Esophagus (tissue), 2 donors: Measurements from ENCODE around the gene SERPINB5. TPM values are rescaled to one million over a fixed set of nuclear protein-coding genes. Genes with fewer than 3 reads are reported as not detected.

Experiments
- H3K27ac ChIP-seq, 2 donors: one replicate each; pipeline ENCODE4 v1.5.1; 2013; ENCODE audit warnings: low read depth in 2 of 2, mild to moderate bottlenecking in 2 of 2, inconsistent platforms in 1 of 2, low read length in 1 of 2, moderate library complexity in 1 of 2
- H3K27me3 ChIP-seq, 2 donors: one replicate each; pipeline ENCODE4 v1.6.1; 2013; ENCODE audit warnings: low read length in 2 of 2, control low read depth in 1 of 2, mild to moderate bottlenecking in 1 of 2; ENCODE audit not compliant: insufficient read depth in 2 of 2, control insufficient read depth in 1 of 2
- H3K36me3 ChIP-seq, 2 donors: one replicate each; pipeline ENCODE4 v1.6.1; 2013; ENCODE audit warnings: low read length in 1 of 2; ENCODE audit not compliant: control insufficient read depth in 2 of 2, insufficient read depth in 2 of 2
- H3K4me1 ChIP-seq, 2 donors: one replicate each; pipeline ENCODE4 v1.6.1; 2013; ENCODE audit warnings: low read length in 1 of 2; ENCODE audit not compliant: control insufficient read depth in 2 of 2, insufficient read depth in 2 of 2
- H3K4me3 ChIP-seq, 2 donors: one replicate each; pipeline ENCODE4 v1.5.1; 2013; ENCODE audit warnings: low read length in 2 of 2, mild to moderate bottlenecking in 2 of 2, low read depth in 1 of 2, moderate library complexity in 1 of 2
- H3K9me3 ChIP-seq, 2 donors: one replicate each; pipeline ENCODE4 v1.6.1; 2013; ENCODE audit warnings: mild to moderate bottlenecking in 2 of 2, low read depth in 1 of 2, low read length in 1 of 2, moderate library complexity in 1 of 2; ENCODE audit not compliant: control insufficient read depth in 2 of 2, insufficient read depth in 1 of 2
- WGBS, 2 donors: extraction: QIAGEN DNeasy Blood & Tissue Kit; methylation state at CpG; one replicate each; pipeline ENCODE4 v1.1.7; 2013; 5-methylcytosine and 5-hydroxymethylcytosine counted together
- polyA plus RNA-seq, 2 donors: library from polyadenylated mRNA; stranded (reverse); fragments of 200-250 nt; gene quantifications; one replicate each; pipeline ENCODE4 v1.2.3, GENCODE V29; 2013
- donor health status: healthy with polysubstance abuse.
- donor health status: Bipolar disorder and iron deficiency.

Gene SERPINB5
- 100 to 1,000 TPM in 1 of 2 donors, 10 to 100 TPM in 1; 48.0 to 174 TPM for polyA plus RNA-seq

- WGBS, 2 donors = 50 to 56% methylated on average over 21 of the region's 21 CpGs
These were observed at the start of gene SERPINB5 for GRCh38 chr18:63476668-63477067. TSS of gene SERPINB5 (plus strand) at chr18:63476958. CDS start at chr18:63484429, 7,471 bp downstream.

GRCh38 chr18:63427558-63427957 is 49.2 kb upstream of the SERPINB5 start:
- H3K27ac ChIP-seq = peak overlapping the region; percentile 79 to 85
- no peaks in the 10 kb centered on the region for H3K9me3 ChIP-seq
- WGBS, 2 donors = 54 to 60% methylated on average over 4 of the region's 4 CpGs
- no peaks in the 10 kb centered on the region for H3K36me3 ChIP-seq
- no peaks in the 10 kb centered on the region for H3K4me1 ChIP-seq
- no peak overlapping the region for H3K4me3 ChIP-seq
- no peaks in the 10 kb centered on the region for H3K27me3 ChIP-seq

More at GRCh38 chr18:63476668-63477067, at the start of gene SERPINB5:
- H3K4me1 ChIP-seq = peaks cover 0 to 2% of the 10 kb centered on the region in 2 donors
- H3K9me3 ChIP-seq = no peaks in the 10 kb centered on the region
- peaks cover 0 to 2% of the 10 kb centered on the region in 2 donors for H3K36me3 ChIP-seq
- H3K27me3 ChIP-seq = no peaks in the 10 kb centered on the region
- peak within 1 kb of the TSS; percentile 72 to 93 for H3K27ac ChIP-seq
- H3K4me3 ChIP-seq = peak within 1 kb of the TSS; percentile 57 to 79

GRCh38 chr18:63430526-63430925 is 46.2 kb upstream of the SERPINB5 start:
- Histone ChIP-seq H3K4me3 (no peak overlapping the region), H3K27ac (no peak overlapping the region), H3K36me3 (no peaks in the 10 kb centered on the region), H3K27me3 (no peaks in the 10 kb centered on the region), H3K9me3 (no peaks in the 10 kb centered on the region), H3K4me1 (no peaks in the 10 kb centered on the region)
- 74 to 79% methylated on average over 2 of the region's 2 CpGs for WGBS, 2 donors

- no peaks in the 10 kb centered on the region for H3K36me3 ChIP-seq
- no peak overlapping the region for H3K4me3 ChIP-seq
- H3K4me1 ChIP-seq = no peaks in the 10 kb centered on the region
- WGBS, 2 donors = 64 to 71% methylated on average over 1 of the region's 1 CpG
- H3K27ac ChIP-seq = no peak overlapping the region
- no peaks in the 10 kb centered on the region for H3K27me3 ChIP-seq
- H3K9me3 ChIP-seq = no peaks in the 10 kb centered on the region
These were observed 45.6 kb upstream of the SERPINB5 start for GRCh38 chr18:63431180-63431579.

GRCh38 chr18:63433334-63433866 is 43.4 kb upstream of the SERPINB5 start:
- H3K36me3 ChIP-seq = no peaks in the 10 kb centered on the region
- H3K27me3 ChIP-seq = no peaks in the 10 kb centered on the region
- no peaks in the 10 kb centered on the region for H3K9me3 ChIP-seq
- WGBS, 2 donors = 33 to 57% methylated on average over 4 of the region's 4 CpGs
- no peak overlapping the region for H3K4me3 ChIP-seq
- no peaks in the 10 kb centered on the region for H3K4me1 ChIP-seq
- no peak overlapping the region for H3K27ac ChIP-seq

- Histone ChIP-seq H3K4me3 (no peak overlapping the region), H3K9me3 (no peaks in the 10 kb centered on the region), H3K27me3 (no peaks in the 10 kb centered on the region), H3K36me3 (no peaks in the 10 kb centered on the region), H3K4me1 (no peaks in the 10 kb centered on the region), H3K27ac (no peak overlapping the region)
- WGBS, 2 donors = 68 to 77% methylated on average over 2 of the region's 2 CpGs
These were observed 38.6 kb upstream of the SERPINB5 start for GRCh38 chr18:63438181-63438580.

GRCh38 chr18:63439334-63439733 is 37.4 kb upstream of the SERPINB5 start:
- Histone ChIP-seq H3K9me3 (no peaks in the 10 kb centered on the region), H3K27me3 (no peaks in the 10 kb centered on the region), H3K4me1 (no peaks in the 10 kb centered on the region), H3K27ac (no peak overlapping the region), H3K36me3 (no peaks in the 10 kb centered on the region), H3K4me3 (no peak overlapping the region)
- 2 to 3% methylated on average over 6 of the region's 6 CpGs for WGBS, 2 donors

GRCh38 chr18:63440219-63440618 is 36.5 kb upstream of the SERPINB5 start:
- Histone ChIP-seq H3K4me3 (no peak overlapping the region), H3K27me3 (no peaks in the 10 kb centered on the region), H3K27ac (no peak overlapping the region), H3K4me1 (no peaks in the 10 kb centered on the region), H3K36me3 (no peaks in the 10 kb centered on the region), H3K9me3 (no peaks in the 10 kb centered on the region)
- WGBS, 2 donors = 50 to 63% methylated on average over 1 of the region's 1 CpG

GRCh38 chr18:63440881-63441280 is 35.9 kb upstream of the SERPINB5 start:
- no peak overlapping the region for H3K4me3 ChIP-seq
- no peak overlapping the region for H3K27ac ChIP-seq
- H3K27me3 ChIP-seq = no peaks in the 10 kb centered on the region
- H3K36me3 ChIP-seq = no peaks in the 10 kb centered on the region
- 71 to 80% methylated on average over 5 of the region's 5 CpGs for WGBS, 2 donors
- no peaks in the 10 kb centered on the region for H3K9me3 ChIP-seq
- no peaks in the 10 kb centered on the region for H3K4me1 ChIP-seq

GRCh38 chr18:63443829-63444228 is 32.9 kb upstream of the SERPINB5 start:
- Histone ChIP-seq H3K4me3 (no peak overlapping the region), H3K27ac (peak overlapping the region; percentile 84 to 90), H3K4me1 (peaks cover 0 to 5% of the 10 kb centered on the region in 2 donors), H3K27me3 (no peaks in the 10 kb centered on the region), H3K36me3 (no peaks in the 10 kb centered on the region), H3K9me3 (no peaks in the 10 kb centered on the region)
- 46 to 73% methylated on average over 6 of the region's 6 CpGs for WGBS, 2 donors
